ENCODE data around the gene DNMT1. TPM values are rescaled to one million over a fixed set of nuclear protein-coding genes. Genes with fewer than 3 reads are reported as not detected.

Gene DNMT1
- total RNA-seq, 1 experiment from 2014 or later = 210 TPM

DNA sequence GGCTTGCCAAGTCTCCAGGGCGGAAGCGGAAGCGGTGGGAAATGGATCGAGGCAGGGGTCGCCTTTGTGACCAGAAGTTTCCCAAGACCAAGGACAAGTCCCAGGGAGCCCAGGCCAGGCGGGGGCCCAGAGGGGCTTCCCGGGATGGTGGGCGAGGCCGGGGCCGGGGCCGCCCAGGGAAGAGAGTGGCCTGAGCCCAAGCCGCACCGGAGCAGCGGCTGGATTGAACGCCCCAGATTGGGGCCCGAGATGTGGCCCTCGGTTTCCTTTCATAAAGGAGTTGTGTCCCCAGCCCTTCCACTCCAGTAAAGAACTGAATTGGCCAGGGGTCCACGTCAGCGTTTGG, 83.8 kb downstream of the DNMT1 start (continued):
- TF ChIP-seq PRRX2 (CRISPR knock-in tag; IDR thresholded peaks at IDR 0.05) (no peak), TP53 (CRISPR knock-in tag; IDR thresholded peaks at IDR 0.05) (no peak)

DNA sequence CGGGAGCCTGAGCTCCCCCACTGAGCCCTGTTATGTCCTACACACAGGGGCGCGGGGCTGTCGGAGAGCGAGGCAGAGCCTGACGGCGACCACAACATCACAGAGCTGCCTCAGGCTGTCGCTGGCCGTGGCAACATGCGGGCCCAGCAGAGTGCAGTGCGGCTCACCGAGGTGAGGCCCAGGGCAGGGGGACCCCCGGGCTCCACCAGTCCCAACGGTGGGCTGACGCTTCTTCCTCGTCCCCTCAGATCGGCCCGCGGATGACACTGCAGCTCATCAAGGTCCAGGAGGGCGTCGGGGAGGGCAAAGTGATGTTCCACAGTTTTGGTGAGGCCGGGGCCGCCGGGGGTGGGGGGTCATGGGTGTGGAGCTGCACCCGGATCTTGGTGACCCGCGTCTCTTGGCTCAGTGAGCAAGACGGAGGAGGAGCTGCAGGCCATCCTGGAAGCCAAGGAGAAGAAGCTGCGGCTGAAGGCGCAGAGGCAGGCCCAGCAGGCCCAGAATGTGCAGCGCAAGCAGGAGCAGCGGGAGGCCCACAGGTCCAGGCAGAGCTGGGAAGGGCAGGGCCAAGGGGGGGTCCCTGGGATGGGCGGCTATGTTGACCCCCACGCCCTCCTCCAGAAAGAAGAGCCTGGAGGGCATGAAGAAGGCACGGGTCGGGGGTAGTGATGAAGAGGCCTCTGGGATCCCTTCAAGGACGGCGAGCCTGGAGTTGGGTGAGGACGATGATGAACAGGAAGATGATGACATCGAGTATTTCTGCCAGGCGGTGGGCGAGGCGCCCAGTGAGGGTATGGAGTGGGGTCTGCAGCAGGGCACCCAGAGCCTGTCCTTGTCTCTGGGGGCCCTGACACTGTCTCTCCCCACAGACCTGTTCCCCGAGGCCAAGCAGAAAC, 84.4 kb downstream of the DNMT1 start:
- DNase-seq (ENCODE audit: low spot score) = no peak
- ChIA-PET POLR2A (no interaction called here), CTCF (interaction anchor here (0.8 to 1.5 kb wide), 2 partner anchors 12 to 119 kb away, joined by 4 to 5 read pairs; no protein-coding TSS in a partner anchor)
- peaks cover 38% of the 10 kb centered on the region for H3K36me3 Mint-ChIP-seq
- H3K4me1 Mint-ChIP-seq = peaks cover 17% of the 10 kb centered on the region
- no peak overlapping the region for H3K4me3 Mint-ChIP-seq
- TF ChIP-seq ZSCAN18 (CRISPR knock-in tag; IDR thresholded peaks at IDR 0.05) (no peak), ZNF281 (CRISPR knock-in tag; IDR thresholded peaks at IDR 0.05) (no peak), HMGA2 (CRISPR knock-in tag; IDR thresholded peaks at IDR 0.05) (no peak), NR1H2 (CRISPR knock-in tag; IDR thresholded peaks at IDR 0.05) (0 out of 2 replicates have a peak, but pooled peaks have one; percentile 29), ZBTB21 (CRISPR knock-in tag; IDR thresholded peaks at IDR 0.05; ENCODE audit: borderline replicate concordance) (no peak)
- H3K27ac Mint-ChIP-seq = no peak overlapping the region
- ATAC-seq = no peak
- no peaks in the 10 kb centered on the region for H3K9me3 Mint-ChIP-seq
- no peaks in the 10 kb centered on the region for H3K27me3 Mint-ChIP-seq (ENCODE audit: low read depth)

GRCh38 chr19:10109528-10109927, 85.2 kb downstream of the DNMT1 start:
- POLR2A ChIA-PET = no interaction called here
- no peaks in the 10 kb centered on the region; the same call in 1 of the 2 replicates for H3K27me3 Mint-ChIP-seq (ENCODE audit: low read depth)

More at GRCh38 chr19:10109528-10109927, 85.2 kb downstream of the DNMT1 start:
- Mint-ChIP-seq H3K4me3 (no peak overlapping the region; the same call in 1 of the 2 replicates), H3K4me1 (peaks cover 17% of the 10 kb centered on the region), H3K9me3 (no peaks in the 10 kb centered on the region), H3K27ac (no peak overlapping the region), H3K36me3 (peaks cover 38% of the 10 kb centered on the region)
- TF ChIP-seq IRF2 (CRISPR knock-in tag; IDR thresholded peaks at IDR 0.05; ENCODE audit: borderline replicate concordance, low read depth) = no peak
- no peak for TF ChIP-seq NFATC4 (CRISPR knock-in tag; IDR thresholded peaks at IDR 0.05)
- TF ChIP-seq, protein P1, sequence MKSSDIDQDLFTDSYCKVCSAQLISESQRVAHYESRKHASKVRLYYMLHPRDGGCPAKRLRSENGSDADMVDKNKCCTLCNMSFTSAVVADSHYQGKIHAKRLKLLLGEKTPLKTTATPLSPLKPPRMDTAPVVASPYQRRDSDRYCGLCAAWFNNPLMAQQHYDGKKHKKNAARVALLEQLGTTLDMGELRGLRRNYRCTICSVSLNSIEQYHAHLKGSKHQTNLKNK (CRISPR knock-in tag; IDR thresholded peaks at IDR 0.05) = no peak
- TF ChIP-seq JUN (CRISPR knock-in tag; IDR thresholded peaks at IDR 0.05) = no peak
- no peak for TF ChIP-seq IRF1 (CRISPR knock-in tag; IDR thresholded peaks at IDR 0.05)
- TF ChIP-seq GTF2I (CRISPR knock-in tag; conservative IDR thresholded peaks at IDR 0.05) = no peak
- no peak for TF ChIP-seq ZNF281 (CRISPR knock-in tag; IDR thresholded peaks at IDR 0.05)
- TF ChIP-seq ATF3 (CRISPR knock-in tag; conservative IDR thresholded peaks at IDR 0.05) = no peak
- no peak for ATAC-seq
- CTCF ChIA-PET = interaction anchor here (0.8 to 1.5 kb wide), 2 partner anchors 11 to 119 kb away, joined by 4 to 5 read pairs; no protein-coding TSS in a partner anchor
- no peak for DNase-seq (ENCODE audit: low spot score)

Measured in WTC11 (cell line).